GM21528 (cell line): ENCODE data around the gene GALNS.

Source experiments
- ATAC-seq: cut with Tn5 transposase; IDR thresholded peaks from one replicate; pipeline ENCODE4 v1.9.1; 2021; ENCODE audit warnings: mild to moderate bottlenecking, moderate library complexity; ENCODE audit not compliant: unreplicated experiment, low FRiP score

GALNS gene

GRCh38 chr16:88861359-88861758 lies 4.6 kb upstream of the GALNS start:
- ATAC-seq = no peak

GRCh38 chr16:88859381-88860091 lies 2.8 kb upstream of the GALNS start:
- ATAC-seq = no peak

GRCh38 chr16:88857728-88858339 lies 1.1 kb upstream of the GALNS start:
- peak; percentile 36 for ATAC-seq

GRCh38 chr16:88856122-88856827 lies 472 bp downstream of the GALNS start:
- peak; percentile 9 for ATAC-seq

GRCh38 chr16:88855736-88856121 lies 1.0 kb downstream of the GALNS start:
- no peak for ATAC-seq

GRCh38 chr16:88855176-88855575 lies 1.6 kb downstream of the GALNS start:
- no peak for ATAC-seq

- ATAC-seq = no peak
Measured at GRCh38 chr16:88854306-88855111, 2.2 kb downstream of the GALNS start.

GRCh38 chr16:88853325-88853941 lies 3.3 kb downstream of the GALNS start:
- no peak for ATAC-seq

- ATAC-seq = no peak
Measured at GRCh38 chr16:88851616-88852015, 5.1 kb downstream of the GALNS start.

- ATAC-seq = no peak
Measured at GRCh38 chr16:88850531-88851199, 6.1 kb downstream of the GALNS start.

GRCh38 chr16:88848557-88848956 lies 8.2 kb downstream of the GALNS start:
- ATAC-seq = no peak

- no peak for ATAC-seq
Measured at GRCh38 chr16:88847654-88848053, 9.1 kb downstream of the GALNS start.

GRCh38 chr16:88846088-88846487 lies 10.7 kb downstream of the GALNS start:
- no peak for ATAC-seq

- ATAC-seq = no peak
Measured at GRCh38 chr16:88844419-88845036, 12.2 kb downstream of the GALNS start.

- ATAC-seq = no peak
Measured at GRCh38 chr16:88843256-88843655, 13.5 kb downstream of the GALNS start.

GRCh38 chr16:88842806-88843205 lies 13.9 kb downstream of the GALNS start:
- ATAC-seq = no peak

- ATAC-seq = no peak
Measured at GRCh38 chr16:88842308-88842756, 14.4 kb downstream of the GALNS start.

GRCh38 chr16:88841521-88842307 lies 15.0 kb downstream of the GALNS start:
- no peak for ATAC-seq
